Hepatocyte (in vitro differentiated cells): ENCODE results near the gene MYH11. TPM values are rescaled to one million over a fixed set of nuclear protein-coding genes. Genes with fewer than 3 reads are reported as not detected.

ENCODE experiments used
- DNase-seq: peaks from one replicate; pipeline ENCODE4 v3.0.0-alpha.2; 2016; ENCODE audit warnings: low spot score
- H2AFZ ChIP-seq: fragments of 200-600 bp; sonication (generic); 2 replicates; pipeline ENCODE4 v1.6.0; 2016; ENCODE audit warnings: antibody characterized with exemption, mild to moderate bottlenecking
- H3K27ac ChIP-seq: fragments of 200-600 bp; sonication (generic); 2 replicates; pipeline ENCODE4 v1.5.1; 2016; ENCODE audit warnings: mild to moderate bottlenecking
- H3K27me3 ChIP-seq: fragments of 200-600 bp; sonication (generic); 2 replicates; pipeline ENCODE4 v1.6.1; 2016
- H3K36me3 ChIP-seq: fragments of 200-600 bp; sonication (generic); replicated peaks from 2 replicates; pipeline ENCODE4 v1.5.1; 2016; ENCODE audit warnings: low read depth; ENCODE audit not compliant: insufficient read depth
- H3K4me1 ChIP-seq: fragments of 200-600 bp; sonication (generic); 2 replicates; pipeline ENCODE4 v1.5.1; 2016; ENCODE audit warnings: mild to moderate bottlenecking, moderate library complexity; ENCODE audit not compliant: insufficient read depth
- H3K4me2 ChIP-seq: fragments of 200-600 bp; sonication (generic); 2 replicates; pipeline ENCODE4 v1.6.0; 2016
- H3K4me3 ChIP-seq: fragments of 200-600 bp; sonication (generic); 2 replicates; pipeline ENCODE4 v1.5.1; 2016; ENCODE audit warnings: mild to moderate bottlenecking
- H3K79me2 ChIP-seq: fragments of 200-600 bp; sonication (generic); 2 replicates; pipeline ENCODE4 v1.6.0; 2017; ENCODE audit warnings: mild to moderate bottlenecking
- H3K9me2 ChIP-seq: fragments of 200-600 bp; sonication (generic); replicated peaks from 2 replicates; pipeline ENCODE4 v1.6.0; 2017; ENCODE audit warnings: mild to moderate bottlenecking; ENCODE audit not compliant: insufficient read depth
- H3K9me3 ChIP-seq: fragments of 200-600 bp; sonication (generic); 2 replicates; pipeline ENCODE4 v1.5.1; 2016; ENCODE audit warnings: low read depth, mild to moderate bottlenecking
- H4K20me1 ChIP-seq: fragments of 200-600 bp; sonication (generic); 2 replicates; pipeline ENCODE4 v1.6.0; 2016; ENCODE audit warnings: mild to moderate bottlenecking; ENCODE audit not compliant: insufficient read depth, poor library complexity, severe bottlenecking
- CTCF ChIP-seq: fragments of 200-600 bp; sonication (generic); IDR thresholded peaks from 2 replicates; pipeline ENCODE4 v1.5.1; 2016; ENCODE audit warnings: antibody characterized with exemption, mild to moderate bottlenecking; ENCODE audit not compliant: poor library complexity
- EZH2 ChIP-seq: fragments of 200-600 bp; sonication (generic); IDR thresholded peaks from 2 replicates; pipeline ENCODE4 v1.6.1; 2016; ENCODE audit warnings: antibody characterized with exemption, mild to moderate bottlenecking, borderline replicate concordance
- EZH2phosphoT487 ChIP-seq: fragments of 200-600 bp; sonication (generic); IDR thresholded peaks from one replicate; pipeline ENCODE4 v1.6.1; 2018; ENCODE audit warnings: antibody characterized with exemption, mild to moderate bottlenecking, low read depth, moderate library complexity; ENCODE audit not compliant: unreplicated experiment, severe bottlenecking
- WGBS: methylation state at CpG from one replicate; pipeline ENCODE4 v1.1.6; 2016; ENCODE audit warnings: low lambda C conversion rate; ENCODE audit errors: missing lambda C conversion rate; 5-methylcytosine and 5-hydroxymethylcytosine counted together
- polyA plus RNA-seq: library from polyadenylated mRNA; unstranded; fragments of >200 nt; fragmentation: Nextera tagmentation; extraction: Ambion mirVana; gene quantifications from 2 replicates; pipeline ENCODE4 v1.2.1, GENCODE V29; 2016
- total RNA-seq: library from RNA; depleted of rRNA; stranded (reverse); fragments of >200 nt; gene quantifications from 2 replicates; pipeline ENCODE4 v1.2.3, GENCODE V29; 2014

Gene MYH11
- total and polyA plus RNA-seq, 2 experiments from 2014 or later, result 0.59 to 5.9 TPM

GRCh38 chr16:15834502-15834901 lies 22.3 kb downstream of the MYH11 start:
- Histone ChIP-seq H3K4me1 (no peaks in the 10 kb centered on the region), H3K9me3 (no peaks in the 10 kb centered on the region), H4K20me1 (no peaks in the 10 kb centered on the region), H3K27me3 (no peaks in the 10 kb centered on the region), H3K27ac (no peak overlapping the region), H3K4me2 (no peak overlapping the region), H3K4me3 (no peak overlapping the region), H3K9me2 (no peaks in the 10 kb centered on the region), H2AFZ (no peak overlapping the region), H3K36me3 (no peaks in the 10 kb centered on the region), H3K79me2 (no peaks in the 10 kb centered on the region)
- no peak for DNase-seq
- 96% methylated on average over 4 of the region's 4 CpGs for WGBS
- TF ChIP-seq EZH2phosphoT487, result no peak
- no peak for TF ChIP-seq EZH2
- TF ChIP-seq CTCF, result no peak

DNA sequence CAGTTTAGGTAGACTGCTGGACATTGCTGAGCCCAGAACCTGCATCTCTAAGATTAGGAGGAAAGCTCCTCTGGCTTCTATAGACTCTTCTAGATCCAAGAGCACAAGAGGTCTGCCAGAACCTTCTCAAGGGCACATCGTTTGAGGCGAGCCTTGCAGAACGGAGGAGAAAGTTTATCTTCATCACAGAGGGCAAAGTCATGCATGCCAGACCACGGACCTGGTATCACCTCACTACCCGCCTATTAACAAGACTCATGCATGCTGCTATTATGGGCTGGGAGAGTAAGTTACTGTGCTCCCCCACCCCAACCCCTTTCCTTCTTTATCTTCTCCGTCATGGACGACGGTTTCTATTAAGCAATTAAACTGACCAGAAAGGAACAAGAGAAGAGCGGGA lies 23.3 kb downstream of the MYH11 start:
- Histone ChIP-seq H4K20me1 (no peaks in the 10 kb centered on the region), H3K4me2 (no peak overlapping the region), H2AFZ (no peak overlapping the region), H3K4me3 (no peak overlapping the region), H3K9me3 (no peaks in the 10 kb centered on the region), H3K36me3 (no peaks in the 10 kb centered on the region), H3K9me2 (no peaks in the 10 kb centered on the region), H3K4me1 (no peaks in the 10 kb centered on the region), H3K27me3 (no peaks in the 10 kb centered on the region), H3K27ac (no peak overlapping the region), H3K79me2 (no peaks in the 10 kb centered on the region)
- DNase-seq, result no peak
- no peak for TF ChIP-seq EZH2
- no peak for TF ChIP-seq EZH2phosphoT487
- no peak for TF ChIP-seq CTCF
- WGBS, result 84% methylated on average over 9 of the region's 9 CpGs

DNA sequence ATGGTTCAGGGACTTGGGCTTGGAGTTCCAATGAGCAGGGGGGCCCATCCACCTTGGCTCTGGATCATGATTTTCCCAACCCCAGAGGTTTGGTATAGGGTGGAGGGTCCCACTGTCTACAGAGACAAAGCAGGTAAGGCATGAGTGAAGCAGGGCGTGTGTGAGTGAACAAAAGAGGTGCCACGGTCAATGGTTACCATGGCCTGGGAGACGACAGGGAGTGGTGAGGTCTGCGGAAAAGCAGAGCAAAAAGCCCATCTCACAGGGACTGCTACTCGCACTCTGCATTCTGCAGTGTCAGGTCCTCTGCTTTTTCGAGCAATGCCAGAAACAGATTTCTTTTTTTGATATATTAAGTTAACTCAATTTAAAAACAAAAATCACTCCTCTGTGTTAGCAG lies 24.6 kb downstream of the MYH11 start:
- no peak for DNase-seq
- Histone ChIP-seq H3K27me3 (no peaks in the 10 kb centered on the region), H3K4me3 (no peak overlapping the region), H2AFZ (no peak overlapping the region), H3K4me2 (no peak overlapping the region), H3K9me3 (no peaks in the 10 kb centered on the region), H3K9me2 (no peaks in the 10 kb centered on the region), H3K36me3 (no peaks in the 10 kb centered on the region), H3K27ac (no peak overlapping the region), H3K4me1 (no peaks in the 10 kb centered on the region), H3K79me2 (no peaks in the 10 kb centered on the region), H4K20me1 (no peaks in the 10 kb centered on the region)
- TF ChIP-seq EZH2 (no peak), CTCF (no peak), EZH2phosphoT487 (no peak)
- WGBS, result 88% methylated on average over 6 of the region's 6 CpGs
